ENCODE measurements around the gene CAB39.

GRCh38 chr2:230690439-230690838, 22.2 kb upstream of the CAB39 start:
- no peak for TF ChIP-seq EZH2phosphoT487 (IDR thresholded peaks at IDR 0.05)
- TF ChIP-seq, protein P1, sequence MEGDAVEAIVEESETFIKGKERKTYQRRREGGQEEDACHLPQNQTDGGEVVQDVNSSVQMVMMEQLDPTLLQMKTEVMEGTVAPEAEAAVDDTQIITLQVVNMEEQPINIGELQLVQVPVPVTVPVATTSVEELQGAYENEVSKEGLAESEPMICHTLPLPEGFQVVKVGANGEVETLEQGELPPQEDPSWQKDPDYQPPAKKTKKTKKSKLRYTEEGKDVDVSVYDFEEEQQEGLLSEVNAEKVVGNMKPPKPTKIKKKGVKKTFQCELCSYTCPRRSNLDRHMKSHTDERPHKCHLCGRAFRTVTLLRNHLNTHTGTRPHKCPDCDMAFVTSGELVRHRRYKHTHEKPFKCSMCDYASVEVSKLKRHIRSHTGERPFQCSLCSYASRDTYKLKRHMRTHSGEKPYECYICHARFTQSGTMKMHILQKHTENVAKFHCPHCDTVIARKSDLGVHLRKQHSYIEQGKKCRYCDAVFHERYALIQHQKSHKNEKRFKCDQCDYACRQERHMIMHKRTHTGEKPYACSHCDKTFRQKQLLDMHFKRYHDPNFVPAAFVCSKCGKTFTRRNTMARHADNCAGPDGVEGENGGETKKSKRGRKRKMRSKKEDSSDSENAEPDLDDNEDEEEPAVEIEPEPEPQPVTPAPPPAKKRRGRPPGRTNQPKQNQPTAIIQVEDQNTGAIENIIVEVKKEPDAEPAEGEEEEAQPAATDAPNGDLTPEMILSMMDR (IDR thresholded peaks at IDR 0.05): no peak

Data from neural progenitor cell (in vitro differentiated cells).